ENCODE results near the gene MIEF1. TPM values are rescaled to one million over a fixed set of nuclear protein-coding genes. Genes with fewer than 3 reads are reported as not detected.

Gene MIEF1
- total and polyA plus RNA-seq, 11 donors: 6.5 to 25.2 (median 18.7) TPM

- Histone ChIP-seq H3K27me3 (no peaks in the 10 kb centered on the region), H3K36me3 (no peaks in the 10 kb centered on the region), H3K9me3 (no peaks in the 10 kb centered on the region), H3K4me3 (no peak overlapping the region), H3K27ac (peak overlapping the region; percentile 53 to 86 (median 76)), H3K4me1 (peaks cover 15 to 76% (median 39%) of the 10 kb centered on the region in 12 donors)
- TF ChIP-seq, protein P1, sequence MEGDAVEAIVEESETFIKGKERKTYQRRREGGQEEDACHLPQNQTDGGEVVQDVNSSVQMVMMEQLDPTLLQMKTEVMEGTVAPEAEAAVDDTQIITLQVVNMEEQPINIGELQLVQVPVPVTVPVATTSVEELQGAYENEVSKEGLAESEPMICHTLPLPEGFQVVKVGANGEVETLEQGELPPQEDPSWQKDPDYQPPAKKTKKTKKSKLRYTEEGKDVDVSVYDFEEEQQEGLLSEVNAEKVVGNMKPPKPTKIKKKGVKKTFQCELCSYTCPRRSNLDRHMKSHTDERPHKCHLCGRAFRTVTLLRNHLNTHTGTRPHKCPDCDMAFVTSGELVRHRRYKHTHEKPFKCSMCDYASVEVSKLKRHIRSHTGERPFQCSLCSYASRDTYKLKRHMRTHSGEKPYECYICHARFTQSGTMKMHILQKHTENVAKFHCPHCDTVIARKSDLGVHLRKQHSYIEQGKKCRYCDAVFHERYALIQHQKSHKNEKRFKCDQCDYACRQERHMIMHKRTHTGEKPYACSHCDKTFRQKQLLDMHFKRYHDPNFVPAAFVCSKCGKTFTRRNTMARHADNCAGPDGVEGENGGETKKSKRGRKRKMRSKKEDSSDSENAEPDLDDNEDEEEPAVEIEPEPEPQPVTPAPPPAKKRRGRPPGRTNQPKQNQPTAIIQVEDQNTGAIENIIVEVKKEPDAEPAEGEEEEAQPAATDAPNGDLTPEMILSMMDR (IDR thresholded peaks at IDR 0.05): no peak
- no peak for TF ChIP-seq POLR2A (IDR thresholded peaks at IDR 0.05)
- 71 to 75% (median 73%) methylated on average over 18 to 19 of the region's 19 CpGs for WGBS, 4 donors
- peak in 1 of 4 donors; percentile 16 for ATAC-seq
- no peak for DNase-seq
- intact Hi-C loops (cut with DNase I): no loop called here
Observed at GRCh38 chr22:39472570-39473556, 29.2 kb upstream of the MIEF1 start.

- no peaks in the 10 kb centered on the region for H3K36me3 ChIP-seq
- TF ChIP-seq, protein P1 (IDR thresholded peaks at IDR 0.05): no peak
- no peak for TF ChIP-seq POLR2A (IDR thresholded peaks at IDR 0.05)
- H3K9me3 ChIP-seq: no peaks in the 10 kb centered on the region
- H3K27ac ChIP-seq: peak overlapping the region in 4 of 12 donors; percentile 6 to 66 (median 50)
- H3K4me1 ChIP-seq: peaks cover 15 to 76% (median 39%) of the 10 kb centered on the region in 12 donors
- H3K27me3 ChIP-seq: no peaks in the 10 kb centered on the region
- intact Hi-C loops (cut with DNase I): no loop called here
- DNase-seq (no peak), ATAC-seq (no peak)
- 94 to 96% (median 96%) methylated on average over 5 of the region's 5 CpGs for WGBS, 4 donors
- no peak overlapping the region for H3K4me3 ChIP-seq
Observed at GRCh38 chr22:39473851-39474250, 28.2 kb upstream of the MIEF1 start.

GRCh38 chr22:39474351-39475111 lies 27.6 kb upstream of the MIEF1 start:
- no peak for DNase-seq
- no peak for ATAC-seq
- Histone ChIP-seq H3K4me3 (no peak overlapping the region), H3K27me3 (no peaks in the 10 kb centered on the region), H3K36me3 (no peaks in the 10 kb centered on the region), H3K9me3 (no peaks in the 10 kb centered on the region), H3K27ac (peak overlapping the region in 8 of 12 donors; percentile 13 to 73 (median 40)), H3K4me1 (peaks cover 15 to 69% (median 36%) of the 10 kb centered on the region in 12 donors)
- intact Hi-C loops (cut with DNase I): no loop called here
- no peak for TF ChIP-seq POLR2A (IDR thresholded peaks at IDR 0.05)
- TF ChIP-seq, protein P1 (IDR thresholded peaks at IDR 0.05): no peak
- 71 to 73% (median 72%) methylated on average over 10 to 11 of the region's 11 CpGs for WGBS, 4 donors

GRCh38 chr22:39475337-39475736 lies 26.8 kb upstream of the MIEF1 start:
- intact Hi-C loops (cut with DNase I): no loop called here
- DNase-seq (no peak), ATAC-seq (no peak)
- Histone ChIP-seq H3K36me3 (no peaks in the 10 kb centered on the region), H3K9me3 (no peaks in the 10 kb centered on the region), H3K27ac (peak overlapping the region in 9 of 12 donors; percentile 20 to 73 (median 43)), H3K27me3 (no peaks in the 10 kb centered on the region), H3K4me3 (no peak overlapping the region), H3K4me1 (peaks cover 14 to 61% (median 30%) of the 10 kb centered on the region in 12 donors)
- TF ChIP-seq POLR2A (IDR thresholded peaks at IDR 0.05): no peak
- TF ChIP-seq, protein P1 (IDR thresholded peaks at IDR 0.05): no peak
- WGBS, 4 donors: 66 to 81% (median 74%) methylated on average over 9 of the region's 9 CpGs
